GM10266 (cell line): ENCODE results near the gene TST.

Experiments
- DNase-seq: peaks from one replicate; pipeline ENCODE4 v3.0.0; 2012; ENCODE audit errors: extremely low spot score
- CTCF ChIP-seq: IDR thresholded peaks from 2 replicates; pipeline ENCODE4 v1.5.1; 2012; ENCODE audit warnings: mild to moderate bottlenecking, low read depth; ENCODE audit not compliant: control insufficient read depth, insufficient read depth; ENCODE audit errors: missing control alignments

TST gene

GRCh38 chr22:37012956-37013355 is 6.3 kb downstream of the TST start:
- no peak for TF ChIP-seq CTCF

GRCh38 chr22:37012262-37012904 is 6.9 kb downstream of the TST start:
- TF ChIP-seq CTCF = no peak
- no peak for DNase-seq

More at GRCh38 chr22:37012956-37013355, 6.3 kb downstream of the TST start:
- no peak for DNase-seq

GRCh38 chr22:37011472-37011871 is 7.8 kb downstream of the TST start:
- DNase-seq = no peak
- no peak for TF ChIP-seq CTCF

- no peak for DNase-seq
- TF ChIP-seq CTCF = no peak
Observed at GRCh38 chr22:37010976-37011375, 8.3 kb downstream of the TST start.

GRCh38 chr22:37010174-37010573 is 9.1 kb downstream of the TST start:
- no peak for DNase-seq
- no peak for TF ChIP-seq CTCF

- TF ChIP-seq CTCF = no peak
- no peak for DNase-seq
Observed at GRCh38 chr22:37009490-37009889, 9.8 kb downstream of the TST start.

- DNase-seq = no peak
- TF ChIP-seq CTCF = no peak
Observed at GRCh38 chr22:37008365-37008764, 10.9 kb downstream of the TST start.
